H9 (cell line): ENCODE data around the gene NCKAP5. TPM values are rescaled to one million over a fixed set of nuclear protein-coding genes. Genes with fewer than 3 reads are reported as not detected.
"Not testable (repeated sequence)": the region's sequence is repeated elsewhere in the genome, so short reads cannot be mapped to it uniquely, and the experiment has no call there.

ENCODE experiments used
- DNase-seq: peaks from one replicate; pipeline ENCODE4 v3.0.0-alpha.2; 2017
- H2AFZ ChIP-seq: one replicate; pipeline ENCODE4 v1.6.1; 2013; ENCODE audit warnings: mild to moderate bottlenecking, low read length, control low read depth, moderate library complexity
- H2AK5ac ChIP-seq: 2 replicates; pipeline ENCODE4 v1.6.1; 2013; ENCODE audit warnings: low read length, control low read depth, mixed read lengths; ENCODE audit not compliant: insufficient read length
- H2BK120ac ChIP-seq: one replicate; pipeline ENCODE4 v1.6.1; 2013; ENCODE audit warnings: low read depth, mild to moderate bottlenecking, low read length, control low read depth, inconsistent platforms; ENCODE audit not compliant: poor library complexity, severe bottlenecking
- H2BK12ac ChIP-seq: 2 replicates; pipeline ENCODE4 v1.6.1; 2013; ENCODE audit warnings: low read length, control low read depth, mixed read lengths, low read depth; ENCODE audit not compliant: insufficient read length
- H2BK15ac ChIP-seq: 2 replicates; pipeline ENCODE4 v1.6.1; 2013; ENCODE audit warnings: low read depth, low read length, control low read depth
- H2BK20ac ChIP-seq: one replicate; pipeline ENCODE4 v1.6.1; 2013; ENCODE audit warnings: low read depth, mild to moderate bottlenecking, low read length, control low read depth, inconsistent platforms; ENCODE audit not compliant: poor library complexity, severe bottlenecking
- H2BK5ac ChIP-seq: 2 replicates; pipeline ENCODE4 v1.6.1; 2013; ENCODE audit warnings: low read length, control low read depth, mixed read lengths; ENCODE audit not compliant: insufficient read length
- H3K14ac ChIP-seq: 2 replicates; pipeline ENCODE4 v1.6.1; 2013; ENCODE audit warnings: low read length, control low read depth; ENCODE audit not compliant: insufficient read depth
- H3K18ac ChIP-seq: 2 replicates; pipeline ENCODE4 v1.6.1; 2013; ENCODE audit warnings: low read depth, mild to moderate bottlenecking, mixed read lengths, low read length, control low read depth; ENCODE audit not compliant: insufficient read length
- H3K23ac ChIP-seq: 2 replicates; pipeline ENCODE4 v1.6.1; 2013; ENCODE audit warnings: low read length, control low read depth, mixed read lengths, low read depth; ENCODE audit not compliant: insufficient read length
- H3K23me2 ChIP-seq: 2 replicates; pipeline ENCODE4 v1.6.1; 2013; ENCODE audit warnings: low read depth, mild to moderate bottlenecking, mixed read lengths, low read length, control low read depth; ENCODE audit not compliant: insufficient read length, poor library complexity, severe bottlenecking
- H3K27ac ChIP-seq: 2 replicates; pipeline ENCODE4 v1.5.1; 2013; ENCODE audit warnings: low read length, control low read depth, mixed read lengths, low read depth; ENCODE audit not compliant: insufficient read length
- H3K27me3 ChIP-seq: 2 replicates; pipeline ENCODE4 v1.6.1; 2013; ENCODE audit warnings: low read length, control low read depth, inconsistent platforms; ENCODE audit not compliant: insufficient read depth
- H3K4ac ChIP-seq: 2 replicates; pipeline ENCODE4 v1.6.1; 2013; ENCODE audit warnings: low read depth, mild to moderate bottlenecking, control low read depth, inconsistent platforms, low read length, moderate library complexity
- H3K4me1 ChIP-seq: 2 replicates; pipeline ENCODE4 v1.6.1; 2013; ENCODE audit warnings: low read length, control low read depth, inconsistent platforms; ENCODE audit not compliant: insufficient read depth
- H3K4me2 ChIP-seq: 2 replicates; pipeline ENCODE4 v1.6.1; 2013; ENCODE audit warnings: low read length, control low read depth, mixed read lengths; ENCODE audit not compliant: insufficient read length, insufficient read depth
- H3K56ac ChIP-seq: 2 replicates; pipeline ENCODE4 v1.6.1; 2013; ENCODE audit warnings: low read depth, mild to moderate bottlenecking, mixed read lengths, low read length, control low read depth; ENCODE audit not compliant: insufficient read length
- H3K79me1 ChIP-seq: 2 replicates; pipeline ENCODE4 v1.6.1; 2013; ENCODE audit warnings: low read depth, mild to moderate bottlenecking, moderate library complexity, low read length, control low read depth, inconsistent platforms; ENCODE audit not compliant: insufficient read depth, poor library complexity, severe bottlenecking
- H3K79me2 ChIP-seq: 2 replicates; pipeline ENCODE4 v1.6.1; 2013; ENCODE audit warnings: low read length, control low read depth, inconsistent platforms; ENCODE audit not compliant: insufficient read depth
- H3K9ac ChIP-seq: 2 replicates; pipeline ENCODE4 v1.6.1; 2013; ENCODE audit warnings: low read length, control low read depth, mixed read lengths; ENCODE audit not compliant: insufficient read length; ENCODE audit errors: extremely low read depth
- H3K9me3 ChIP-seq: one replicate; pipeline ENCODE4 v1.6.1; 2013; ENCODE audit warnings: low read depth, low read length, inconsistent platforms; ENCODE audit not compliant: control insufficient read depth
- H3T11ph ChIP-seq: one replicate; pipeline ENCODE4 v1.6.1; 2013; ENCODE audit warnings: mild to moderate bottlenecking, low read length, control low read depth, inconsistent platforms
- H4K20me1 ChIP-seq: one replicate; pipeline ENCODE4 v1.6.1; 2013; ENCODE audit not compliant: control insufficient read depth, insufficient read length, insufficient read depth
- H4K5ac ChIP-seq: 2 replicates; pipeline ENCODE4 v1.6.1; 2013; ENCODE audit warnings: low read depth, mild to moderate bottlenecking, mixed read lengths, low read length, control low read depth; ENCODE audit not compliant: insufficient read length
- H4K8ac ChIP-seq: replicated peaks from 2 replicates; pipeline ENCODE4 v1.6.1; 2013; ENCODE audit warnings: low read length, control low read depth, mixed read lengths, low read depth; ENCODE audit not compliant: insufficient read length
- H4K91ac ChIP-seq: 2 replicates; pipeline ENCODE4 v1.6.1; 2013; ENCODE audit warnings: low read depth, mild to moderate bottlenecking, moderate library complexity, mixed read lengths, low read length, control low read depth; ENCODE audit not compliant: insufficient read length
- H3K27ac Mint-ChIP-seq, 3 experiments: 2 replicates in 2 of 3; 3 replicates in 1 of 3; pipeline ENCODE4 v1.8.0; 2020 to 2021; ENCODE audit warnings: mixed read lengths in 3 of 3, mild to moderate bottlenecking in 1 of 3, moderate library complexity in 1 of 3
- H3K27me3 Mint-ChIP-seq: 2 replicates; pipeline ENCODE4 v1.8.0; 2021; ENCODE audit warnings: low read depth, mild to moderate bottlenecking, moderate library complexity, mixed read lengths
- H3K36me3 Mint-ChIP-seq, 3 experiments: 2 replicates in 2 of 3; 3 replicates in 1 of 3; pipeline ENCODE4 v1.8.0; 2020 to 2021; ENCODE audit warnings: low read depth in 3 of 3, mixed read lengths in 3 of 3; ENCODE audit not compliant: insufficient read depth in 1 of 3
- H3K4me1 Mint-ChIP-seq, 2 experiments: 2 replicates each; pipeline ENCODE4 v1.8.0; 2020; ENCODE audit warnings: mixed read lengths in 2 of 2
- H3K4me3 Mint-ChIP-seq, 2 experiments: 2 replicates in 1 of 2; 3 replicates in 1 of 2; pipeline ENCODE4 v1.8.0; 2020 to 2021; ENCODE audit warnings: mild to moderate bottlenecking in 2 of 2, mixed read lengths in 2 of 2, moderate library complexity in 1 of 2
- H3K9me3 Mint-ChIP-seq, 2 experiments: 2 replicates in 1 of 2; 3 replicates in 1 of 2; pipeline ENCODE4 v1.8.0; 2020; ENCODE audit warnings: mild to moderate bottlenecking in 2 of 2, mixed read lengths in 2 of 2, moderate library complexity in 1 of 2
- CTCF ChIP-seq: fragments of 200-600 bp; sonication (generic); conservative IDR thresholded peaks from 3 replicates; pipeline ENCODE4 v1.8.0; 2021; ENCODE audit warnings: antibody characterized with exemption, mild to moderate bottlenecking
- WGBS: extraction: QIAGEN DNeasy Blood & Tissue Kit; methylation state at CpG from one replicate; pipeline ENCODE4 v1.1.7; 2013; ENCODE audit warnings: missing lambda C conversion rate, low lambda C conversion rate, mixed read lengths; ENCODE audit not compliant: insufficient read length; ENCODE audit errors: extremely low coverage; 5-methylcytosine and 5-hydroxymethylcytosine counted together
- total RNA-seq: library from RNA; stranded (reverse); gene quantifications from 2 replicates; pipeline ENCODE4 v1.2.1, GENCODE V29; 2021

NCKAP5 gene
- total RNA-seq, 1 experiment from 2014 or later = 0.26 TPM

- Histone ChIP-seq H3K18ac (no peak overlapping the region), H3K4me2 (no peak overlapping the region), H3K9me3 (no peaks in the 10 kb centered on the region), H3K27ac (no peak overlapping the region), H2BK12ac (no peak overlapping the region), H3K14ac (no peak overlapping the region), H3K4ac (no peak overlapping the region), H4K8ac (no peak overlapping the region), H3K9ac (no peak overlapping the region), H3K23me2 (no peaks in the 10 kb centered on the region), H4K5ac (no peak overlapping the region), H3K79me2 (no peaks in the 10 kb centered on the region), H3K4me1 (peaks cover under 1% of the 10 kb centered on the region; the same call in 1 of the 2 replicates), H4K20me1 (no peaks in the 10 kb centered on the region), H3K23ac (no peak overlapping the region), H2BK5ac (no peak overlapping the region), H2BK15ac (no peak overlapping the region), H3K56ac (no peak overlapping the region), H3K27me3 (no peaks in the 10 kb centered on the region), H2BK120ac (no peak overlapping the region), H3T11ph (no peak overlapping the region), H2AFZ (no peak overlapping the region), H2BK20ac (no peak overlapping the region), H2AK5ac (no peak overlapping the region), H3K79me1 (no peaks in the 10 kb centered on the region), H4K91ac (no peak overlapping the region)
- H3K9me3 Mint-ChIP-seq = peaks cover 32 to 50% of the 10 kb centered on the region in 2 experiments
- H3K4me3 Mint-ChIP-seq = no peak overlapping the region
- peaks cover 14 to 23% (median 20%) of the 10 kb centered on the region in 3 experiments for H3K36me3 Mint-ChIP-seq
- TF ChIP-seq CTCF = no peak
- WGBS = no CpG with 5 or more reads among the region's 9 CpGs
- H3K27me3 Mint-ChIP-seq = no peaks in the 10 kb centered on the region; the same call in 1 of the 2 replicates
- no peak for DNase-seq
- H3K4me1 Mint-ChIP-seq = peaks cover 12 to 16% of the 10 kb centered on the region in 2 experiments
- H3K27ac Mint-ChIP-seq = peak overlapping the region in 1 of 3 experiments; percentile 46; a peak in 3 of 7 replicates
Observed at GRCh38 chr2:132811148-132811915, 756.9 kb downstream of the NCKAP5 start.

- not testable (repeated sequence) for H2BK15ac ChIP-seq, H3K27ac Mint-ChIP-seq, H2AFZ ChIP-seq, H3K27me3 ChIP-seq, H3K23me2 ChIP-seq, H2BK120ac ChIP-seq, H4K5ac ChIP-seq, H3K18ac ChIP-seq, H3K4me1 ChIP-seq, H4K91ac ChIP-seq, H3K4ac ChIP-seq, H2BK12ac ChIP-seq, H4K20me1 ChIP-seq, H3K9me3 ChIP-seq, H3T11ph ChIP-seq, H3K4me3 Mint-ChIP-seq, H2AK5ac ChIP-seq, H3K14ac ChIP-seq, H3K9ac ChIP-seq, H3K79me2 ChIP-seq, H3K4me2 ChIP-seq, H3K79me1 ChIP-seq, H3K27me3 Mint-ChIP-seq, H3K56ac ChIP-seq, H2BK5ac ChIP-seq, H2BK20ac ChIP-seq, H3K27ac ChIP-seq, H3K23ac ChIP-seq, DNase-seq, H4K8ac ChIP-seq
- Mint-ChIP-seq H3K9me3 (peaks cover 39 to 53% of the 10 kb centered on the region in 2 experiments), H3K4me1 (peaks cover 12 to 13% of the 10 kb centered on the region in 2 experiments), H3K36me3 (peaks cover 13 to 30% (median 27%) of the 10 kb centered on the region in 3 experiments; a peak in 6 of 7 replicates)
- WGBS = no CpG with 5 or more reads among the region's 1 CpG
Observed at GRCh38 chr2:132809962-132810361, 758.3 kb downstream of the NCKAP5 start.
